Lower leg skin (tissue), 3 donors: Measurements from ENCODE around the gene USP20.

Experiments
- CTCF ChIP-seq, 3 donors: fragments of 450-650 bp; IDR thresholded peaks; one replicate each; pipeline ENCODE4 v1.5.1; 2016; ENCODE audit warnings: antibody characterized with exemption in 3 of 3, mild to moderate bottlenecking in 3 of 3, moderate library complexity in 2 of 3
- POLR2A ChIP-seq, 2 donors: fragments of 450-650 bp; IDR thresholded peaks; one replicate each; pipeline ENCODE4 v1.6.1; 2016 to 2017; ENCODE audit warnings: antibody characterized with exemption in 2 of 2, mild to moderate bottlenecking in 1 of 2, moderate library complexity in 1 of 2

- TF ChIP-seq CTCF (IDR thresholded peaks at IDR 0.05) (no peak), POLR2A (IDR thresholded peaks at IDR 0.05) (no peak)
These were observed 20.0 kb upstream of the USP20 start for GRCh38 chr9:129815278-129815677.
